ENCODE results near the gene AADACL4.
"Not testable (repeated sequence)": the region's sequence is repeated elsewhere in the genome, so short reads cannot be mapped to it uniquely, and the experiment has no call there.

AADACL4 gene

DNA sequence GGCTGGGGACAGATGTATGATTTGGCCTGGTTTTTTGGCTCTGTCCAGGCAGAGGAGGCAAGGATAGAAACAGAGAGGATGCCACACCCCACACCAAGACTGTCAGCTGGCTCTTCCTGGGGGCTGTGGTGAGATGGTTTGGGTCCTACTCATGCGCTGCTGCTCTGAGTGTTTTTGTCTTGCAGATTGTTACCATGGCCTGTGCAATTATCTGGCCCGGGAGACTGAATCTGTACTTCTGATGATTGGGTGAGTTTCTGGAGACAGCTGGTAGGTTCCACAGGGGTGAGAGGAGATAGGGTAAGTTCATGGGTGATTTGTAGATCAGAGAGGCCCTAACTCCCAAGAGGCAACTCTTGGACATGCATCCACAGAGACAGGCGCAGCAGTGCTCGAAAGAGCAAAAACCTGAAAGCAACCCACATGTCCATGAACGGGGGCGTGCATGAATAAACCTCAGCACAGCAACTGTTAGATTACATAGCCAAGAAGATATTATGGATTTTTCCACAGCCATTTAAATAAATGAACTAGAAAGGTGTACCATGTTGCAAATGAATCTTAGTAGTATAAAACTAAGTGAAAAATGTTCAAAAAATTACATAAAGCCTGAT, 17.8 kb downstream of the AADACL4 start:
- no peak for DNase-seq

DNA sequence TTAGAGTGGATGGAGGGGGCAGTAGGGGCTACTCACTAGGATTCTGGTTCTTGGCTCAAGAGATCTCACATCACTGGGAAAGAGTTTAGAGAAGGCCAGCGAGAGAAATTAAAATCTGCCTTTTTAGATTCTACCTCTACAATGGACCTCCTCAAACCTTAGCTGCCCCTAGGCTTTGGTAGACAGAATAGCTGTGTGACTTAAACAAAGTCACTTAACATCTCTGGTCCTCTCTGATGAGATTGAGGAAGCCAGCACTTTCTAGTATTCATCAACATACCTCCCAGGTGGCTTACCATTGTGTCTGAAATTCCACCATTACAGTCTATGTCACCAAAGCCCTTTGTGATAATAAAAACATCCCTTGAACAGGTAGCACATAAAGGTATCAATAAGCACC, 18.7 kb downstream of the AADACL4 start:
- DNase-seq, result no peak

DNA sequence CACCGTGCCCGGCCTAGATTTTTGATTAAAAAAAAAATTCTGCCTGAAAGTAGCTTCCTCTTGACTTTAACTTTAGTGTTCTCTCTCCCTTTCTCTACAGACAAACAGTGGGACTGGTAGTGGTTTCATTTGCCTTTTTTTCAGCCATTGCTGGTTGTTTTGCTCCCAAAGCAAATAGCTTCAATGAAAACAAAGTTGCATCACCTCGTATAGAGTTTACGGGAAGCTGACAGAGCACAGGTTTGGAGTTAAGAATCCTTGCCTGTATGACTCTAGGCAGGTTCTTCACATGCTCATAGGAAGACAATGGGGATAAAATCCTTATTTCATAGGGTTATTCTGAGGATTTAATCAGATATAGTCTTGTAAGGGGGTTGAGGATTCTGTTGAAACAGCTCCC, 21.6 kb downstream of the AADACL4 start:
- DNase-seq, result no peak

DNA sequence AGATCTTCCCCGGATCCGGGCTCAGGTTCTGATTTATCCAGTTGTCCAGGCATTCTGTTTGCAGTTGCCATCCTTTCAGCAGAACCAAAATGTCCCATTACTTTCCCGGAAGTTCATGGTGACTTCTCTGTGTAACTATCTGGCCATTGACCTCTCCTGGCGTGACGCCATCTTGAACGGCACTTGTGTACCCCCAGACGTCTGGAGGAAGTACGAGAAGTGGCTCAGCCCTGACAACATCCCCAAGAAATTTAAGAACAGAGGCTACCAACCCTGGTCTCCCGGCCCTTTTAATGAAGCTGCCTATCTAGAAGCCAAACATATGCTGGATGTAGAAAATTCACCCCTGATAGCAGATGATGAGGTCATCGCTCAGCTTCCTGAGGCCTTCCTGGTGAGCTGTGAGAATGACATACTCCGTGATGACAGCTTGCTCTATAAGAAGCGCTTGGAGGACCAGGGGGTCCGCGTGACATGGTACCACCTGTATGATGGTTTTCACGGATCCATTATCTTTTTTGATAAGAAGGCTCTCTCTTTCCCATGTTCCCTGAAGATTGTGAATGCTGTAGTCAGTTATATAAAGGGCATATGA, 22.4 kb downstream of the AADACL4 start:
- no peak for DNase-seq

DNA sequence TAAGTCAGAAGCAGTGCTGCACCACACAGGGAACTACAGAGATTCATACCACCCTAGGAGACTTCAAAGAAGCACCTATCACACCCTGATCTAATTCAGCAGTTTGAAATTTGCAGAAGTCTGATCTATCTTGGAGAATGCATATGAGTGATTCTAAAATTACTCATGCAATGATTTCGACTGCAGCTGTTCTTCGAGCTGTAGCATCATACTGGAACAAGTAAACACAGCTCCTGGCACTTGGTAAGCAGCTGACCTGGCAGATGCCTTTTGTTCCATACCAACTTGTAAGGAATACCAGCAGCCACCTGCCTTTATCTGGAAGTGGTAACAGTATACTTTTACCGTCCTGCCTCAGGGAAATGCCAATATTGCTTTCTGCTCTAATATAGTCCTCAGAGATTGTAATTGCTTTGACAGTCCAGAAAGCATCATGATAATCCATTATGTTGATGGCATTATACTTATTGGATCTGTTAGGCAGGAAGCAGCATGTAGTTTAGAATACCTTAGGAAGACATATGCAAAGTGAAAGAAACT, 25.7 kb downstream of the AADACL4 start:
- no peak for DNase-seq

DNA sequence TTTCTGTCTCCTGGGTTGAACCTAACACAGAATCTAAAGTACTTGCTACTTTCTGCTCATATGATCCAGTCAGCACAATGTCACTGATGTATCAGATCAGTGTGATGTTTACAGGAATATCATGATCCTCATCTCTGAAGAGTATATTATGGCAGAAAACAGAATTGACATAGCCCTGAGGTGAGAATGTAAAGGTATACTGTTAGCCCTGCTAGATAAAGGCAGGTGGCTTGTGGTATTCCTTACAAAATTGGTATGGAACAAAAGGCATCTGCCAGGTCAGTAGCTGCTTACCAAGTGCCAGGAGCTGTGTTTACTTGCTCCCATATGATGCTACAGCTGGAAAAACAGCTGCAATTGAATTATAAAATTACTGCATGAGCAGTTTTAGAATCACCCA, 30.5 kb downstream of the AADACL4 start:
- no peak for DNase-seq

DNA sequence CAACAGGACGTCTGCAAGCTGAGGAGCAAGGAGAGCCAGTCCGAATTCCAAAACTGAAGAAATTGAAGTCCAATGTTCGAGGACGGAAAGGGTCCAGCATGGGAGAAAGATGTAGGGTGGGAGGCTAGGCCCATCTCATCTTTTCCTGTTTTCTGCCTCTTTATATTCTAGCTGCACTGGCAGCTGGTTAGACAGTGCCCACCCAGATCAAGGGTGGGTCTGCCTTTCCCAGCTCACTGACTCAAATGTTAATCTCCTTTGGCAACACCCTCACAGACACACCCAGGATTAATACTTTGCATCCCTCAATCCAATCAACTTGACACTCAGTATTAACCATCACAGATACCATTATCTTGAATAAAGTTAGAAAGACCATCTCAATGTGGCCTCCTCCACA, 32.2 kb downstream of the AADACL4 start:
- not testable (repeated sequence) for DNase-seq

DNA sequence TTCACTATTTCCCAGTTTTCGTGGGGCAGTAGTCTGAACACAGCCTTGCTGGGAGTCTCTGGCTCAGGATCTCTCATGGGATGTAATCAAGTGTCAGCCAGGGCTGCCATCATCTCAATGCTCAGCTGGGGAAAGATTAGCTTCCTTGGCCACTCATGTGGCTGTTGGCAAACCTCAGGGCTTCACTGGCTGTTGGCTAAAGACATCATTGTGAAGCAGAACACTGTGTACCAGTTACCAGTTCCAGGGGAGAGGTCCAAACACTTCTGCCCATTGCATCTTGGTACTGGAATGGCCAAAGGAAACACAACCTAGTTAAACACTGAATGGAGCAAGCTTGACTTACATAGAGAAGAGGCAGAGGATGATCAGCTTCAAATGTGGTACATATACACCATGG, 33.7 kb downstream of the AADACL4 start:
- no peak for DNase-seq

DNA sequence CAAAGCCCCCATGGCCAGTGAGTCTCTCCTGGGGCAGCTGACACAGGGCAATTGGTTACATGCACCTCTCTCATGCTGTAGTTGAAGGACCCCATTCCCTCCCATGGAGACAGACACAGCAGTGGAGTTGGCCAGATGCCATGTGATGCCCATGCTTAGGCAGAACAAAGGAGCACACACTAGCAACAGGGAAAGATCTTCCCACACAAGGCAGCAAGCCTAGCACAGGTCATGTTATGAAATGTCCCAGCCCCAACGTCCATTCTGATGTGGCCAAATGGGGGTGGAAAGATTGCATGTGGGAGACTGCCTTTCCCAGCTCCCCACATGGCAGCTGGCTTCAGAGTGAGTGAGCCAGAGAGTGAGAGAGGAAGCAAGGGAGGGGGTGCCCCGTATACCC, 34.5 kb downstream of the AADACL4 start:
- DNase-seq, result no peak

DNA sequence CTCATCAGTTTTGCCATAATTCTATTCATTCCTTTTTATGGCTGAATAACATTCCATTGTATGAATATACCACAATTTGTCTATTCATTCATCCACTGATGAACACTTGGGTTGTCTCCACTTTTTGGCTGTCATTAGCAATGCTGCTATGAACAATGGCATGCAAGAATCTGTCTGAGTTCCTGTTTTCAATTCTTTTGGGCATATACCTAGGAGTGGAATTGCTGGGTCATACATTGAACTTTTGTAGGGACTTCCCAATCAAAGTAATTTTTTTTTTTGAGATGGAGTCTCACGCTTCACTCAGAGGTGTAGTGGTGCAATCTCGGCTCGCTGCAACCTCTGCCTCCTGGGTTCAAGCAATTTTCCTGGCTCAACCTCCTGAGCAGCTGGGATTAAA, 34.9 kb downstream of the AADACL4 start:
- DNase-seq, result no peak

DNA sequence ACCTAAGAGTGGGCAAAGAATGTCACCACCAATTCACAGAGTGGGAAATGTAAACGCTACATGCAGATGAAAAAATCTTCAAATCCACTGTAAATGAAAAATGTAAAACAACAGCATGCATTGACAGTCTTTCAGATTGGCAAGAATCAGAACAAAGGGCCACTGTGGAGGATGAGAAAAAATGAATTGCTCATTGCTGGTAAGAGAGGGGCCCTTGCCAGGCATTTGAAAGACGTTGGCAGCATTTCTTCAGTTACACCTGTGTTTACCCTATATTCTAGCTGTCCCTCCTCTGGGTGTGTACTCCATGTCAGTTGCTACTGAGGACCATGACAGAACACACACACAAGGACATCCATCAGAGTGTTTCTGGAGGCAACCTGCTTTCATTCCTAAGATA, 46.3 kb downstream of the AADACL4 start:
- no peak for DNase-seq

DNA sequence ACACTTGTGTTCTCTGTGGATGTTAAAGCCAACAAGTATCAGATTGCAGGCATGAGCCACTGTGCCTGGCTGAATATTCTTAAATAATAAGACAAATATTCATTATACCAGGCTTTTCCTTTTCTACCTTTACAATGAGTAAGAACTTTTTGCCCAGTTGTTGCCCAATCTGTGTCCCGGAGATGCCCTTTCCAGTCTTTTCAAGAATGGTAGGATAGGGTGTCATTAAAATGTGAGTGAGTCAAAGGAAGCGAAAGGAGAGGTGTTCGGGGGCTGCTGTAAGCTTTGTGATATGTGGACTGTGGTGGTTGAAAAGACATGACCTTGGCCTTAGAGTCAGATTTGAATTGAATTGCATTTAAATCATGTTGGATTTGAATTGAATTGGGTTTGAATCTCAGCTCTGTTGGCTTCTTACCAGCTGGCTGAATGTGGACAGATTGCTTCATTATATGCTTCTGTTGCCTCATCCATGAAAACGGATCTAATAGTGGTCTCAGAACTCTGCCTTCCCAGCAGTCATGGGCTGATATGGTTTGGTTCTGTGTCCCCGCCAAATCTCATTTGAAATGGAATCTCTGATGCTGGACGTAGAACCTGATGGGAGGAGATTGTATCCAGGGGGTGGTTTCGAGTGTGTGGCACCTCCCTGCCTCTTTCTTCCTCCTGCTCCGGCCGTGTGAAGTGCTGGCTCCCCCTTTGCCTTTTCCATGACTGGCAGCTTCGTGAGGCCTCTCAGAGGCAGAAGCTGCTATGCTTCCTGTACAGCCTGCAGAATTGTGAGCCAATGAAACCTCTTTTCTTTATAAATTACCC, 49.3 kb downstream of the AADACL4 start:
- no peak for DNase-seq

DNA sequence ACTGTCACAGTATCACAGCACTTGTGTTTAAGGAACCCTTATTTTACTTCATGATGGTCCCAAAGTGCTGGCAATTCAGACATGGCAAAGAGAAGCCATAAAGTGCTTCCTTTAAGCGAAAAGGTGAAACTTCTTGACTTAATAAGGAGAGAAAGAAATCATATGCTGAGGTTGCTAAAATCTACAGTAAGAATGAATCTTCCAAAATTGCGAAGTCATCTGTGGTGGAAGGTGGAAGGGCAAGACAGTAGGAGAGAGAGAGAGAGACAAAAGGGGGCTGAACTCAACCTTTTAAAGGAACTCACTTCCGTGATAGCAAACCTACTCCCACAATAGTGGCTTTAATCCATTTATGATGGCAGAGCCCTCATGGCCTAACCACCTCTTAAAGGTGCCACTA, 52.8 kb downstream of the AADACL4 start:
- DNase-seq, result no peak

DNA sequence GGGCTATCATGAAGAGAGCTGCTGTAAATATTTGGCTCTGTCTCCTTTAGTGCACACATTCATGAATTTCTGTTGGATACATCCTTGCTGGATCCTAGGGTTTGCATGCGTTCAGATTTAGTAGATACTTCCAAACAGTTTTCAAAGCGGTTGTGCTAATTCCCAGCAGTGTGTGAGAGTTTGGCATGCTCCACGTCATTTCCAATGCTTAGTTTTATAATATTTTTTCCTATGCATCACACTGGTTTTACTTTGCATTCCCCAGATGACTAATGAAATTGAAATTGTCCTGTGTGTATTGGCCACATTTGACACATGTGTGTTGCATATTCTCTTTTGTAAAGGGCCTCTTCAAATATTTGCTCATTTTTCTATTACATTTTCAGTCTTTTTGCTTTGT, 53.5 kb downstream of the AADACL4 start:
- no peak for DNase-seq

DNA sequence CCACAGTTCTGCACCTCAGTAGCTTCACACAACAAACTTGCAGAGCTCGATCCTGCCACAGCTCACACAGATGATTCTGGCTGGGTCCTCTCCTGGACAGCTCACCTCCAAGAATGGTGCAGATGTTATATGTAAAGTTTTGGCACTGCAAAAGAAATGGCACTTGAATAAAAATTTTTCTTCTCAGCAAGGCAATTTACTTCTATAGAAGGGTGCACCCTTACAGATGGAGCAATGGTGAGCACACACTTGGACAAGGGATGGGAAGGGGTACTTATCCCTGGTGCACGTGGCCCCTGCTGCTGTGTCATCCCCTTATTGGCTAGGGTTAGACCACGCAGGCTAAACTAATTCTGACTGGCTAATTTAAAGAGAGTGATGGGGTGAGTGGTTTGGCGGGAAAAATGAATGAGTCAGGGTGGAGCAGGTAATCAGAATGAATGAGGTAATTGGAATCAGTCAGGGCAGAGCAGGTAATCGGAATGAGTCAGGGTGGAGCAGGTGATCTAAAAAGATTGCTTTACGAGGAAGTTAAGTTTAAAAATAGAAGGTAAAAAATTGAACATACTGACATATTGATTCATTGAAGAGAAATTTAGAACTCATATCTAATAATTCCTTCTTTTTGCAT, 60.1 kb downstream of the AADACL4 start:
- no peak for DNase-seq

DNA sequence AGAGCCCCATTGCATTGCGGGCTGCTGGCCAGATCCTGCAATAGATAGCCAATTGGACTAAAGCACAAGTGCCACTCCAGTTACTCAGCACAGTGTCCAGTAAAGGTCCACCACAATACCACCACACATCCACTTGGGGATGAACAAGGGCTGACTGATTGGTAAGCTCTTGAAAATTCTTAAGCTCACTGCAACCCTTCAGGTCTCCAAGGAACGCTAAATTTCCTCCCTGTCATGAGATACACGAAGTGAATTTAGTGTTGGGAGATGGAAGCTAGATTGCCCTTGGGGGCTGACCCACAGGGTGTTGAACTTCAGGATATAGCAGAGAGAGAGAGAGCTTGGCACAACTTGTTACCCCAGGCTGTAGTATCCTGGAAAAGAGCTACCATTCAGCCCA, 62.2 kb downstream of the AADACL4 start:
- no peak for DNase-seq

DNA sequence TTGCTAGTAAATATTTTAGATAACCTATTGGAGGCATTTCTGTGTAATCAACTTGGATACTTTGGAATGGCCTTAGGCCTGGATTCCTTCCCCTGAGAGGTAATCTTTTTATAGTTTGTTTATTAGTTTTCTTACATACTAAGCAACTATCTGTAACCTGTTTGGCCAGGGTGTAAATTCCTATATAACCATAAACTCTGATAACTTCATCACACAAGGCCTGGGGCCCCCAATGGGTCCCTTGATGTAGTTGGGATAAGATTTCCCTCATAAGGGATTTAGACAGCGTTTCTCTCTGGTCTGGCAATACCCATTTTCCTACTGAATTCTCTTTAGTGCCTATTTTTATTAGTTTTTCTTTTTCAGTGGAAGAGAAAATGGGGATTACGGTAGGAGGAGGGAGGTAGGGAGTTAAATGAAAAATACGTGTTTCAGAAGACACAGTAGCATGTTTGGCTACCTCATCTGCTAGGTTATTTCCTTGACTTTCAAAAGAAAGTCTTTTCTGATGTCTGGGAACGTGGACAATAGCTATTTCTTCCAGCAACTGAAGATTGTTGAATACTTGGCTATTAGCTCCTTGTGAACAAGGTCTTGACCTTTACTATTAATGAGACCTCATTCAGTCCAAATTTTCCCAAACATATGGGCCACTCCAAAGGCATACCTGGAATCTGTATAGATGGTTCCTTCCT, 64.7 kb downstream of the AADACL4 start:
- no peak for DNase-seq

DNA sequence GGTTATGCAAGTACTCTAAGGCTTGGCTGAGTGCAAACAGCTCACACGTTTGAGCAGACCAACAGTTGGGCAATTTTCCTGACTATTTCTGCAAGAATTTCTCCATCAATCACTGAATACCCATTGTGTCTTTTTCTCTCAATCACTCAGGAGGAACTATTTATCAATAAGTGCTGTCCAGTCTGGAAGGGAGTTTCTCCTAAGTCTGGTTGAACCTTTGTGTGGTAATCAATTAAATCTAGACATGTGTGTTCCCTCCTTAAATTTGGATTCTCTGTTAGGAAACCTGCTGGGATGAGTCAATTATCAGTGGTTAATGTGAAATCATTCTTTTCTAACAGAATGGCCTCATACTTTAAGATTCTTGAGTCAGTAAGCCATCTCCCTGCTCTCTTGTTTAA, 65.2 kb downstream of the AADACL4 start:
- DNase-seq, result no peak

DNA sequence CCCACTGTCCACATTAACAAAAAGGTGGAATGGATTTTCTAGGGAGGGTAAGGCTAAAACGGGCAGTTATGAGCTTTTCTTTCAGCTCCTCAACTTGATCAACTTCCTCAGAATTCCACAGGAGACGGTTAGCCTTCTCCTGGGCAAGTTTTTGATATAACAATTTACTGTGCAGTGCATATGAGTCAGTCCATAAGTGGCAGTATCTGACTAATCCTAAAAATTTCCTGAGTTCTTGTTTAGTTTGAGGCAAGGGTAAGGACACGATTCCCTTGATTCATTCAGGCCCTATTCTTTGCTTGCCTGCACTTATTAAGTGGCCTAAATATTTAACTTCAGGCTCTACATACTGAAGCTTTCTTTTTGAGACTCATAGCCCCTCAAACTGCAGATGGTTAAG, 65.8 kb downstream of the AADACL4 start:
- DNase-seq, result no peak

DNA sequence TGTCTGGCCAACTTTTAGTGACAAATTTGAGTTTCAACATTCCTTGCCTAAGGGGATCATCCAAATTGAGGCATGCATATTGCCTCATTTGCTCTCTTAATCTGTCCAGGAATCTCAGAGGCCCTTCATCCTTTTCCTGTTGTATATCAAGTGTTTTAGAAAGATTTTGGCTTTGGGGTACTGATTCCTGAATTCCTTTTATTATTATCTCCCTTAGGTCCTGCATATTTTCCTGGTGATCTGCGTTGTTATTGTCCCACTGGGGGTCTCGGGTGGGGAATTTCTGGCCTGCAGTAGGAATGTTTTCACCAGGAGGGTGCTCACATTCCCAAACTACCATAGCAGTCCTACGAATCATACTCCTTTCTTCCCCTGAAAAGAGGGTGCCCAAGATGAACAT, 67.7 kb downstream of the AADACL4 start:
- no peak for DNase-seq

DNA sequence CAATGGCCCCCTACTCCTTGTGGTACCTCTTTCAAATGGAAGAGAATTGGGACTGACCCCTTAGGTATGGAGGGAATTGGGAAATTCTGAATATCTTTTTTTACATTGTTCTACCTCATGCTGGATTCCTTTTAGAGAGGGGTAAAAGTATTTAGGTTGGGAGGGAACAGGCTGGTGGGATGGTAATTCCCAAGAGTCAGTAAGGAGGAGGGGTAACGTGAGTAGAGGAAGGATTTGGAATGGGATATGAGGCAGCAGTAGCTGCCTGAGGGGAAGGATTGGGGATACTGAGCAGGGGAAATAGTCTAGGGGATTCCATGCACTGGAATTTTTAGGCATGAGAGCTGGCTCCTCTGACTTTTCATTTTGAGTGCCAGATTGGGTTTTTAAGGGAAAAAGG, 68.2 kb downstream of the AADACL4 start:
- no peak for DNase-seq

DNA sequence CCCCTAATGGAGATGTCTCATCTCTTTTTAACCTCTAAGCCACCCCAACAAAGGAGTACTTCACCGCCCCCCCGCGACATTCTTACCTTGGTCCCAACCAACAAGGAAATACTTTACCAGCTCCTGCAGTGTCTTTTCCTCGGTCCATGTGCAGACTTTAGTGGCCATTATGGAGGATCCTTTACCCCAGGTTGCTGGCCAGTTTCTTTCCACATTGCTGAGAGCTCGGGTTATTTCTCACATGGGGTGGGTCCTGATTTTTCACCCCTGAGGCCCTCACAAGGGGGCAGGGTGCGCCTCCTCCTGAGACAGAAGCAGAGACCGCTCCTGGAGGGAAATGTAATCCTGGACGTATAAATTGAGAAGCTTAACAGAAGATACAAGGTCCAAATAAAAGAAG, 69.0 kb downstream of the AADACL4 start:
- no peak for DNase-seq

DNA sequence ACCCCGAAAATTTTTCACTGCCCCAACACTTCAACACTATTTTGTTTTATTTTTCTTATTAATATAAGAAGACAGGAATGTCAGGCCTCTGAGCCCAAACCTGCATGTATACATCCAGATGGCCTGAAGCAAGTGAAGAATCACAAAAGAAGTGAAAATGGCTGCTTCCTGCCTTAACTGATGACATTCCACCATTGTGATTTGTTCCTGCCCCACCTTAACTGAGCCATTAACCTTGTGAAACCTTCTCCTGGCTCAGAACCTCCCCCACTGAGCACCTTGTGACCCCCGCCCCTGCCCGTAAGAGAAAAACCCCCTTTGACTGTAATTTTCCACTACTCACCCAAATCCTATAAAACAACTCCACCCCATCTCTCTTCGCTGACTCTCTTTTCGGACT, 69.8 kb downstream of the AADACL4 start:
- DNase-seq, result not testable (repeated sequence)

All from hematopoietic multipotent progenitor cell treated with erythropoietin and hydrocortisone succinate and interleukin-3 and kit ligand, for 4 days (in vitro differentiated cells).